Measurements from ENCODE around the gene FHL2. TPM values are rescaled to one million over a fixed set of nuclear protein-coding genes. Genes with fewer than 3 reads are reported as not detected.

Gene FHL2
- total and polyA plus RNA-seq, 7 donors: 24.7 to 114 (median 35.4) TPM

DNA sequence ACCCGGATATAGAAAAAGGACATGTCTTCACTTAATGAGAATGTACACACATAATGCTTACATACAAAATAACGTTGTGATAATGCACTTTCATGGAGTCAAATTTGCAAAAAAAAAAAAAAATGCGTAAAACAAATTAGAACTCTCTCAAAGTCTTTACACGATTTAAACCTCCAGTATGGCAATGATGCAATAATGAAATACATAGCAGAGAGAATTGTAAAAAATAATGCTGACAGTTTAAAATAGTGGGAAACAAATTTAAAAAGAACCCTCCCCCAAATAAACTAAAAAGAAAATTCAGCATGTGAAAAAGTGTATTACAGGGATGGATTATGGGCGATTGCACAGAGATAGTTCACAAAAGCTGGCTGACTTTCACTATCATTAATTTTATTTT lies 46.6 kb upstream of the FHL2 start:
- TF ChIP-seq, protein P1, sequence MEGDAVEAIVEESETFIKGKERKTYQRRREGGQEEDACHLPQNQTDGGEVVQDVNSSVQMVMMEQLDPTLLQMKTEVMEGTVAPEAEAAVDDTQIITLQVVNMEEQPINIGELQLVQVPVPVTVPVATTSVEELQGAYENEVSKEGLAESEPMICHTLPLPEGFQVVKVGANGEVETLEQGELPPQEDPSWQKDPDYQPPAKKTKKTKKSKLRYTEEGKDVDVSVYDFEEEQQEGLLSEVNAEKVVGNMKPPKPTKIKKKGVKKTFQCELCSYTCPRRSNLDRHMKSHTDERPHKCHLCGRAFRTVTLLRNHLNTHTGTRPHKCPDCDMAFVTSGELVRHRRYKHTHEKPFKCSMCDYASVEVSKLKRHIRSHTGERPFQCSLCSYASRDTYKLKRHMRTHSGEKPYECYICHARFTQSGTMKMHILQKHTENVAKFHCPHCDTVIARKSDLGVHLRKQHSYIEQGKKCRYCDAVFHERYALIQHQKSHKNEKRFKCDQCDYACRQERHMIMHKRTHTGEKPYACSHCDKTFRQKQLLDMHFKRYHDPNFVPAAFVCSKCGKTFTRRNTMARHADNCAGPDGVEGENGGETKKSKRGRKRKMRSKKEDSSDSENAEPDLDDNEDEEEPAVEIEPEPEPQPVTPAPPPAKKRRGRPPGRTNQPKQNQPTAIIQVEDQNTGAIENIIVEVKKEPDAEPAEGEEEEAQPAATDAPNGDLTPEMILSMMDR (IDR thresholded peaks at IDR 0.05): no peak
- no peak for ATAC-seq
- intact Hi-C loops (cut with DNase I): loop anchor here in 1 of 2 donors (5.0 kb wide), 1 partner anchor 33 kb away; no protein-coding TSS in a partner anchor
- no peaks in the 10 kb centered on the region for H3K36me3 ChIP-seq (ENCODE audit: insufficient read depth in 1 of 2, low read depth in 1 of 2)
- WGBS, 3 donors: 74 to 87% (median 77%) methylated on average over 5 of the region's 5 CpGs
- no peaks in the 10 kb centered on the region for H3K9me3 ChIP-seq
- H3K27me3 ChIP-seq (ENCODE audit: insufficient read depth in 3 of 3, low read length in 2 of 3): no peaks in the 10 kb centered on the region
- H3K4me3 ChIP-seq: no peak overlapping the region
- H3K4me1 ChIP-seq: peaks cover 10% of the 10 kb centered on the region
- H3K27ac ChIP-seq: no peak overlapping the region
- no peak for DNase-seq

- DNase-seq (no peak), ATAC-seq (no peak)
- Histone ChIP-seq H3K27me3 (ENCODE audit: insufficient read depth in 3 of 3, low read length in 2 of 3) (no peaks in the 10 kb centered on the region), H3K36me3 (ENCODE audit: insufficient read depth in 1 of 2, low read depth in 1 of 2) (no peaks in the 10 kb centered on the region), H3K9me3 (no peaks in the 10 kb centered on the region), H3K4me1 (peaks cover 9% of the 10 kb centered on the region), H3K27ac (no peak overlapping the region), H3K4me3 (no peak overlapping the region)
- TF ChIP-seq, protein P1 (IDR thresholded peaks at IDR 0.05): no peak
- 69 to 85% (median 75%) methylated on average over 10 of the region's 10 CpGs for WGBS, 3 donors
- intact Hi-C loops (cut with DNase I): no loop called here
These were observed 45.1 kb upstream of the FHL2 start for GRCh38 chr2:105443617-105444598.

DNA sequence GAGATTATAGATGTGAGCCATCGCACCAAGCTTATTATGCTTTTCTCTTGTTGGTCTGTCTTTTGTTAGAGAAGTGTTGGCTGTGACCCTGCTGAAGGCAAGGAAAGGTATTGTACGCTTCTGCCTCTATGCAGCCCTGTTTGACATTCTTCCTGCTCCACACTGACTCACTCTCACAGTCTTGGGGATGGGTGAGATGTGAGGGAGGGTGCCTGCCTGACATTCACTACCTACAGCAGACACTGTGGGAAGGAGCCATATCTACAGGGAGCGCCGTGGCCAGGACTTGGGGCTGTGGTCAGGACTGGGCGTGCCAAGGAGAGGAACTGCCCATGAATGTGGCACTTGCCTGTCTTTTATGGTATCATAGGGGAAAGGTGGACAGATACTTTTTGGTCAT lies 43.9 kb upstream of the FHL2 start:
- ATAC-seq (no peak), DNase-seq (no peak)
- no peaks in the 10 kb centered on the region for H3K36me3 ChIP-seq (ENCODE audit: insufficient read depth in 1 of 2, low read depth in 1 of 2)
- H3K27ac ChIP-seq: no peak overlapping the region
- H3K9me3 ChIP-seq: no peaks in the 10 kb centered on the region
- peaks cover 21% of the 10 kb centered on the region for H3K4me1 ChIP-seq
- no peak overlapping the region for H3K4me3 ChIP-seq
- intact Hi-C loops (cut with DNase I): no loop called here
- H3K27me3 ChIP-seq (ENCODE audit: insufficient read depth in 3 of 3, low read length in 2 of 3): no peaks in the 10 kb centered on the region
- TF ChIP-seq, protein P1 (IDR thresholded peaks at IDR 0.05): no peak
- 95 to 98% (median 96%) methylated on average over 5 of the region's 5 CpGs for WGBS, 3 donors

DNA sequence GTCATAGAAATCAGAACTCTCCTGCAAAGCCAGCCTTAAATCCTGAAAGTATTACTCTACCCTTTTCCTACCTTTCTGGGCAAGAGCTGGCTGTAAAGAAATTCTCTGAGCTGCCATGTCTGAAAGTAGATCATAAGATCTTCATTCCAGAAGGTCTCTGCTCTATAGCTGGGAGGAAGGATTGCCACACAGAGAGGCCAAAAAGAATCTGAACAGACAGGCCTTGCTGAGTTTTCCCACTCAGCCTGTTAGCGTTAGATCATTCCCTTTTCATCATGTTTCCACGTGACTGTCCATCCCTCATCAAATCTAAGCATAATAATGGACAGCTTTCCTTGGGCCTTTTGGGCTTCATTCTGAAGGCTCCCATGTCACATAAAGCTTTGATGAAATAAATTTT lies 43.2 kb upstream of the FHL2 start:
- no peak for DNase-seq
- Histone ChIP-seq H3K4me1 (peaks cover 21% of the 10 kb centered on the region), H3K4me3 (no peak overlapping the region), H3K27me3 (ENCODE audit: insufficient read depth in 3 of 3, low read length in 2 of 3) (no peaks in the 10 kb centered on the region), H3K27ac (no peak overlapping the region), H3K36me3 (ENCODE audit: insufficient read depth in 1 of 2, low read depth in 1 of 2) (no peaks in the 10 kb centered on the region), H3K9me3 (no peaks in the 10 kb centered on the region)
- WGBS, 3 donors: 92 to 97% (median 94%) methylated on average over 2 of the region's 2 CpGs
- TF ChIP-seq, protein P1 (IDR thresholded peaks at IDR 0.05): no peak
- intact Hi-C loops (cut with DNase I): no loop called here
- ATAC-seq: no peak
